A549 (cell line): ENCODE results near the gene GALNT18. TPM values are rescaled to one million over a fixed set of nuclear protein-coding genes. Genes with fewer than 3 reads are reported as not detected.

Experiments
- ATAC-seq, 2 experiments: fragments of 200-7000 bp in 1 of 2; fragments of >200 bp in 1 of 2; cut with Nextera tagmentation in 1 of 2; cut with Tn5 transposase in 1 of 2; 3 replicates each; pipeline versions ENCODE4 v1.8.0 to v1.9.1; 2018 to 2020; ENCODE audit warnings: mild to moderate bottlenecking in 1 of 2, moderate library complexity in 1 of 2
- CTCF ChIA-PET: fragments of 300-600 bp; sonication (Branson Sonifier 250); formaldehyde crosslinking; extraction: SDS; loops from one replicate; lab custom pipeline; 2021; ENCODE audit warnings: antibody characterized with exemption, inconsistent platforms; lab: Yijun Ruan, JAX
- POLR2A ChIA-PET: fragments of 350-600 bp; formaldehyde crosslinking; extraction: SDS; loops from one replicate; lab custom pipeline; 2021; ENCODE audit warnings: antibody characterized with exemption, inconsistent platforms; lab: Yijun Ruan, JAX
- DNase-seq, 2 experiments: peaks; one replicate each; pipeline versions ENCODE4 v3.0.0 to v3.0.0-alpha.2; 2011 to 2016; ENCODE audit warnings: low read depth in 1 of 2, low spot score in 1 of 2
- FAIRE-seq: peaks from 2 replicates; lab custom pipeline; 2011; peaks lifted over from hg19 to GRCh38; lab: Jason Lieb, UNC
- H3K27ac ChIP-seq, 2 experiments: fragments of >200 bp; sonication (Bioruptor Twin); formaldehyde crosslinking; 3 replicates each; pipeline ENCODE4 v1.5.1; 2016 to 2017
- H3K4me1 ChIP-seq: fragments of >200 bp; sonication (Bioruptor Twin); formaldehyde crosslinking; 3 replicates; pipeline ENCODE4 v1.6.1; 2016
- H3K4me2 ChIP-seq: fragments of >200 bp; sonication (Bioruptor Twin); formaldehyde crosslinking; 3 replicates; pipeline ENCODE4 v1.6.1; 2016
- H3K4me3 ChIP-seq: fragments of >200 bp; sonication (Bioruptor Twin); formaldehyde crosslinking; 3 replicates; pipeline ENCODE4 v1.5.1; 2016
- H3K9me3 ChIP-seq: fragments of >200 bp; sonication (Bioruptor Twin); formaldehyde crosslinking; 3 replicates; pipeline ENCODE4 v1.6.1; 2016
- CBX2 ChIP-seq: fragments of 200-600 bp; sonication (generic); IDR thresholded peaks from 2 replicates; pipeline ENCODE4 v1.6.1; 2016; ENCODE audit warnings: low read depth, mild to moderate bottlenecking, borderline replicate concordance
- CBX8 ChIP-seq: fragments of 200-600 bp; sonication (generic); IDR thresholded peaks from 2 replicates; pipeline ENCODE4 v1.6.1; 2016
- CHD4 ChIP-seq: fragments of 200-600 bp; sonication (generic); IDR thresholded peaks from 2 replicates; pipeline ENCODE4 v1.6.1; 2016; ENCODE audit warnings: antibody characterized with exemption, mild to moderate bottlenecking, borderline replicate concordance
- ESRRA ChIP-seq: fragments of 150-350 bp; IDR thresholded peaks from 2 replicates; pipeline ENCODE4 v1.6.1; 2014; ENCODE audit warnings: mild to moderate bottlenecking, low read length, borderline replicate concordance
- FOSB ChIP-seq: fragments of 250-450 bp; sonication (Bioruptor Pico); IDR thresholded peaks from 2 replicates; pipeline ENCODE4 v1.5.0; 2020; ENCODE audit warnings: mild to moderate bottlenecking, moderate library complexity
- GATA3 ChIP-seq: IDR thresholded peaks from 2 replicates; pipeline ENCODE4 v1.6.1; 2012; ENCODE audit warnings: borderline replicate concordance
- HEYL ChIP-seq: fragments of 250-450 bp; sonication (Bioruptor Pico); IDR thresholded peaks from 2 replicates; pipeline ENCODE4 v1.8.0; 2021; ENCODE audit warnings: mild to moderate bottlenecking, moderate library complexity
- HOXB13 ChIP-seq: fragments of 250-450 bp; sonication (Bioruptor Pico); IDR thresholded peaks from 2 replicates; pipeline ENCODE4 v1.5.0; 2020; ENCODE audit warnings: low read depth, mild to moderate bottlenecking, moderate library complexity
- KDM1A ChIP-seq: fragments of 200-600 bp; sonication (generic); IDR thresholded peaks from 2 replicates; pipeline ENCODE4 v1.6.1; 2016; ENCODE audit warnings: low read depth, mild to moderate bottlenecking
- MAFK ChIP-seq: fragments of 450-650 bp; IDR thresholded peaks from 2 replicates; pipeline ENCODE4 v1.6.1; 2014; ENCODE audit not compliant: partially characterized antibody
- MYC ChIP-seq: IDR thresholded peaks from 2 replicates; pipeline ENCODE4 v1.6.1; 2012; ENCODE audit warnings: mild to moderate bottlenecking, inconsistent platforms, low read length, improper control_type of control experiment, borderline replicate concordance
- PHF8 ChIP-seq: fragments of 200-600 bp; sonication (generic); IDR thresholded peaks from 2 replicates; pipeline ENCODE4 v1.6.1; 2016; ENCODE audit warnings: low read depth, mild to moderate bottlenecking, antibody characterized with exemption, moderate library complexity, borderline replicate concordance
- POLR2AphosphoS2 ChIP-seq: conservative IDR thresholded peaks from 2 replicates; pipeline ENCODE4 v1.6.1; 2012; ENCODE audit warnings: low read length, improper control_type of control experiment, inconsistent platforms
- RAD21 ChIP-seq, 2 experiments: fragments of >200 bp in 1 of 2; sonication (Bioruptor Twin) in 1 of 2; formaldehyde crosslinking in 1 of 2; IDR thresholded peaks in 1 of 2; conservative IDR thresholded peaks in 1 of 2; 2 replicates in 1 of 2; 3 replicates in 1 of 2; pipeline ENCODE4 v1.6.1; 2012 to 2018; ENCODE audit warnings: inconsistent platforms in 1 of 2
- RARB ChIP-seq: fragments of 250-450 bp; sonication (Bioruptor Pico); IDR thresholded peaks from 2 replicates; pipeline ENCODE4 v1.8.0; 2021; ENCODE audit warnings: mild to moderate bottlenecking, moderate library complexity
- RCOR1 ChIP-seq: fragments of 150-350 bp; IDR thresholded peaks from 2 replicates; pipeline ENCODE4 v1.6.1; 2014; ENCODE audit warnings: antibody characterized with exemption, low read length, low read depth
- RFX5 ChIP-seq: fragments of 450-650 bp; IDR thresholded peaks from 2 replicates; pipeline ENCODE4 v1.7.1; 2014; ENCODE audit warnings: antibody characterized with exemption, mild to moderate bottlenecking, moderate library complexity
- SMC3 ChIP-seq: fragments of >200 bp; sonication (Bioruptor Twin); formaldehyde crosslinking; IDR thresholded peaks from 3 replicates; pipeline ENCODE4 v1.6.1; 2018; ENCODE audit warnings: inconsistent platforms
- TFCP2L1 ChIP-seq: fragments of 250-450 bp; sonication (Bioruptor Pico); IDR thresholded peaks from 2 replicates; pipeline ENCODE4 v1.5.0; 2021; ENCODE audit warnings: mild to moderate bottlenecking
- TP53 ChIP-seq: fragments of 250-450 bp; sonication (Bioruptor Pico); IDR thresholded peaks from 2 replicates; pipeline ENCODE4 v1.5.0; 2021; ENCODE audit warnings: mild to moderate bottlenecking, moderate library complexity
- ZC3H11A ChIP-seq: fragments of 450-650 bp; IDR thresholded peaks from 2 replicates; pipeline ENCODE4 v1.6.1; 2014; ENCODE audit warnings: antibody characterized with exemption, mild to moderate bottlenecking
- ZFP36 ChIP-seq: fragments of 450-650 bp; IDR thresholded peaks from 2 replicates; pipeline ENCODE4 v1.6.1; 2014; ENCODE audit warnings: borderline replicate concordance; ENCODE audit not compliant: partially characterized antibody
- ZNF302 ChIP-seq: fragments of 250-450 bp; sonication (Bioruptor Pico); IDR thresholded peaks from 2 replicates; pipeline ENCODE4 v1.9.0; 2021; ENCODE audit warnings: inconsistent platforms, mild to moderate bottlenecking, moderate library complexity
- WGBS: methylation state at CpG from one replicate; pipeline ENCODE4 v1.1.6; 2017; ENCODE audit errors: missing lambda C conversion rate; 5-methylcytosine and 5-hydroxymethylcytosine counted together
- polyA plus RNA-seq, 4 experiments: library from polyadenylated mRNA; depleted of rRNA in 3 of 4; stranded (reverse); fragments of >200 nt; fragmentation: RNase III in 1 of 4; extraction: RNeasy Plus Mini Kit Qiagen cat#74134 plus additional on column Dnase treatment in 1 of 4; gene quantifications; 2 replicates in 3 of 4; 3 replicates in 1 of 4; pipeline ENCODE4 v1.2.3, GENCODE V29; 2011 to 2017
- TF ChIP-seq, protein P1 (sequence below): fragments of >200 bp; sonication (Bioruptor Twin); formaldehyde crosslinking; IDR thresholded peaks from 3 replicates; pipeline ENCODE4 v1.5.1; 2016
- TF ChIP-seq, protein P2 (sequence below): fragments of 200-600 bp; sonication (generic); IDR thresholded peaks from 2 replicates; pipeline ENCODE4 v1.6.1; 2016; ENCODE audit warnings: antibody characterized with exemption, mild to moderate bottlenecking, moderate library complexity
- TF ChIP-seq, protein P3 (sequence below): IDR thresholded peaks from 2 replicates; pipeline ENCODE4 v1.6.1; 2012; ENCODE audit warnings: low read depth, borderline replicate concordance
- TF ChIP-seq, protein P4 (sequence below): fragments of 250-450 bp; sonication (Bioruptor Pico); IDR thresholded peaks from 2 replicates; pipeline ENCODE4 v1.5.0; 2021; ENCODE audit warnings: mild to moderate bottlenecking, moderate library complexity, borderline replicate concordance
- TF ChIP-seq, protein P5 (sequence below): IDR thresholded peaks from 2 replicates; pipeline ENCODE4 v1.6.1; 2012
- TF ChIP-seq, protein P6 (sequence below): IDR thresholded peaks from 2 replicates; pipeline ENCODE4 v1.6.1; 2012
- TF ChIP-seq, protein P7 (sequence below): fragments of 450-650 bp; IDR thresholded peaks from 2 replicates; pipeline ENCODE4 v1.6.1; 2014; ENCODE audit warnings: antibody characterized with exemption

GALNT18 gene
- polyA plus RNA-seq, 2 of the 4 experiments (the other 2 are of a cell fraction) = 6.7 to 16.1 TPM

DNA sequence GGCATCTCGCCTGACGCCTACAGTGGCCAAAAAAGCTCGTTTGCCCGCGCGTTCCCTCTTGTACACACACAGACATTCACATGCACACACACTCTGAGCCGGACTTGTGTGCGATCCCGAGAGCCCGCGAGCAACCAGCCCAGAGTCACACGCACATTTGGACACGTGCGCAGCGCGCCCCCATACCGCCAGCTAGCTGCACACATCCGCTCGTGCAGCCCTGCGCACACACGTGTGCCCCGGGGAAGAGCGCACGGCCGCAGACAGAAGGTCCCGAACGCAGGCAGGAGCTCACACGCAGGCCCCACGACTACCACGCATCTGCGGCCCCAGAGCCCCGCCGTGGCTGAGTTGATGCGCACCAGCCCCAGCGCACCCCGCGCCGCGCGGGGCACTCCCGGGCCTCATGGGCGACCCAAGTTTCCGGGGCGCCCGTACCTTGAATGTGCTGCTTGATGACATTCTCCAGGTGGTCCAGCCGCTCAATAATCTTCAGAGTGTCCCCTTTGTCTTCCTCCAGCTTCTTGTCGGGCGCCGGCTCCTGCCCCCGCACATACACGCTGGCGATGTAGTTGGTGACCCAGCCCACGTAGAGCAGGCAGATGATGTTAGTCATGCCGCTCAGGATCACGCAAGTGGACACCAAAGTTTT, 758 bp downstream of the GALNT18 start:
- Histone ChIP-seq H3K27ac (peak overlapping the region; percentile 60 to 83), H3K4me1 (peaks cover 27% of the 10 kb centered on the region), H3K9me3 (no peaks in the 10 kb centered on the region), H3K4me3 (peak overlapping the region; percentile 56), H3K4me2 (peak overlapping the region; percentile 100)
- DNase-seq (peak; percentile 21 to 42), ATAC-seq (peak; percentile 24 to 32; a peak in 5 of 6 replicates), FAIRE-seq (no peak)
- 0% methylated on average over 30 of the region's 55 CpGs for WGBS
- POLR2A ChIA-PET = interaction anchor here (0.8 to 2.7 kb wide), 8 partner anchors 12 to 870 kb away, joined by 3 to 20 read pairs (median 4); partner anchors contain the start of genes CTR9 and EIF4G2
- CTCF ChIA-PET = interaction anchor here (0.9 to 5.1 kb wide), 13 partner anchors 11 to 688 kb away, joined by 3 to 34 read pairs (median 4); no protein-coding TSS in a partner anchor
- TF ChIP-seq, protein P1, sequence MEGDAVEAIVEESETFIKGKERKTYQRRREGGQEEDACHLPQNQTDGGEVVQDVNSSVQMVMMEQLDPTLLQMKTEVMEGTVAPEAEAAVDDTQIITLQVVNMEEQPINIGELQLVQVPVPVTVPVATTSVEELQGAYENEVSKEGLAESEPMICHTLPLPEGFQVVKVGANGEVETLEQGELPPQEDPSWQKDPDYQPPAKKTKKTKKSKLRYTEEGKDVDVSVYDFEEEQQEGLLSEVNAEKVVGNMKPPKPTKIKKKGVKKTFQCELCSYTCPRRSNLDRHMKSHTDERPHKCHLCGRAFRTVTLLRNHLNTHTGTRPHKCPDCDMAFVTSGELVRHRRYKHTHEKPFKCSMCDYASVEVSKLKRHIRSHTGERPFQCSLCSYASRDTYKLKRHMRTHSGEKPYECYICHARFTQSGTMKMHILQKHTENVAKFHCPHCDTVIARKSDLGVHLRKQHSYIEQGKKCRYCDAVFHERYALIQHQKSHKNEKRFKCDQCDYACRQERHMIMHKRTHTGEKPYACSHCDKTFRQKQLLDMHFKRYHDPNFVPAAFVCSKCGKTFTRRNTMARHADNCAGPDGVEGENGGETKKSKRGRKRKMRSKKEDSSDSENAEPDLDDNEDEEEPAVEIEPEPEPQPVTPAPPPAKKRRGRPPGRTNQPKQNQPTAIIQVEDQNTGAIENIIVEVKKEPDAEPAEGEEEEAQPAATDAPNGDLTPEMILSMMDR = 0 out of 3 replicates have a peak, but pooled peaks have one; percentile 11
- TF ChIP-seq, protein P2, sequence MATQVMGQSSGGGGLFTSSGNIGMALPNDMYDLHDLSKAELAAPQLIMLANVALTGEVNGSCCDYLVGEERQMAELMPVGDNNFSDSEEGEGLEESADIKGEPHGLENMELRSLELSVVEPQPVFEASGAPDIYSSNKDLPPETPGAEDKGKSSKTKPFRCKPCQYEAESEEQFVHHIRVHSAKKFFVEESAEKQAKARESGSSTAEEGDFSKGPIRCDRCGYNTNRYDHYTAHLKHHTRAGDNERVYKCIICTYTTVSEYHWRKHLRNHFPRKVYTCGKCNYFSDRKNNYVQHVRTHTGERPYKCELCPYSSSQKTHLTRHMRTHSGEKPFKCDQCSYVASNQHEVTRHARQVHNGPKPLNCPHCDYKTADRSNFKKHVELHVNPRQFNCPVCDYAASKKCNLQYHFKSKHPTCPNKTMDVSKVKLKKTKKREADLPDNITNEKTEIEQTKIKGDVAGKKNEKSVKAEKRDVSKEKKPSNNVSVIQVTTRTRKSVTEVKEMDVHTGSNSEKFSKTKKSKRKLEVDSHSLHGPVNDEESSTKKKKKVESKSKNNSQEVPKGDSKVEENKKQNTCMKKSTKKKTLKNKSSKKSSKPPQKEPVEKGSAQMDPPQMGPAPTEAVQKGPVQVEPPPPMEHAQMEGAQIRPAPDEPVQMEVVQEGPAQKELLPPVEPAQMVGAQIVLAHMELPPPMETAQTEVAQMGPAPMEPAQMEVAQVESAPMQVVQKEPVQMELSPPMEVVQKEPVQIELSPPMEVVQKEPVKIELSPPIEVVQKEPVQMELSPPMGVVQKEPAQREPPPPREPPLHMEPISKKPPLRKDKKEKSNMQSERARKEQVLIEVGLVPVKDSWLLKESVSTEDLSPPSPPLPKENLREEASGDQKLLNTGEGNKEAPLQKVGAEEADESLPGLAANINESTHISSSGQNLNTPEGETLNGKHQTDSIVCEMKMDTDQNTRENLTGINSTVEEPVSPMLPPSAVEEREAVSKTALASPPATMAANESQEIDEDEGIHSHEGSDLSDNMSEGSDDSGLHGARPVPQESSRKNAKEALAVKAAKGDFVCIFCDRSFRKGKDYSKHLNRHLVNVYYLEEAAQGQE = no peak
- TF ChIP-seq, protein P3, sequence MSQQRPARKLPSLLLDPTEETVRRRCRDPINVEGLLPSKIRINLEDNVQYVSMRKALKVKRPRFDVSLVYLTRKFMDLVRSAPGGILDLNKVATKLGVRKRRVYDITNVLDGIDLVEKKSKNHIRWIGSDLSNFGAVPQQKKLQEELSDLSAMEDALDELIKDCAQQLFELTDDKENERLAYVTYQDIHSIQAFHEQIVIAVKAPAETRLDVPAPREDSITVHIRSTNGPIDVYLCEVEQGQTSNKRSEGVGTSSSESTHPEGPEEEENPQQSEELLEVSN = peak; percentile 80
- TF ChIP-seq CBX2 (no peak), TP53 (CRISPR knock-in tag) (no peak), ZFP36 (no peak), ZNF302 (no peak), RAD21 (conservative IDR thresholded peaks at IDR 0.05 in 1 of 2, IDR thresholded peaks at IDR 0.05 in 1 of 2) (peak; percentile 16 to 18; a peak in 2 of 5 replicates), FOSB (CRISPR knock-in tag) (no peak), HOXB13 (CRISPR knock-in tag) (no peak), RARB (no peak), HEYL (CRISPR knock-in tag) (no peak), CHD4 (no peak), CBX8 (no peak), POLR2AphosphoS2 (no peak), MYC (no peak), GATA3 (no peak), ZC3H11A (no peak), RFX5 (no peak), MAFK (no peak), SMC3 (peak; percentile 19; the same call in 1 of the 3 replicates), TFCP2L1 (no peak), PHF8 (no peak), RCOR1 (no peak), KDM1A (no peak), ESRRA (no peak)
- TF ChIP-seq, protein P4, sequence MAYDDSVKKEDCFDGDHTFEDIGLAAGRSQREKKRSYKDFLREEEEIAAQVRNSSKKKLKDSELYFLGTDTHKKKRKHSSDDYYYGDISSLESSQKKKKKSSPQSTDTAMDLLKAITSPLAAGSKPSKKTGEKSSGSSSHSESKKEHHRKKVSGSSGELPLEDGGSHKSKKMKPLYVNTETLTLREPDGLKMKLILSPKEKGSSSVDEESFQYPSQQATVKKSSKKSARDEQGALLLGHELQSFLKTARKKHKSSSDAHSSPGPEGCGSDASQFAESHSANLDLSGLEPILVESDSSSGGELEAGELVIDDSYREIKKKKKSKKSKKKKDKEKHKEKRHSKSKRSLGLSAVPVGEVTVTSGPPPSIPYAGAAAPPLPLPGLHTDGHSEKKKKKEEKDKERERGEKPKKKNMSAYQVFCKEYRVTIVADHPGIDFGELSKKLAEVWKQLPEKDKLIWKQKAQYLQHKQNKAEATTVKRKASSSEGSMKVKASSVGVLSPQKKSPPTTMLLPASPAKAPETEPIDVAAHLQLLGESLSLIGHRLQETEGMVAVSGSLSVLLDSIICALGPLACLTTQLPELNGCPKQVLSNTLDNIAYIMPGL (CRISPR knock-in tag) = no peak
- TF ChIP-seq, protein P5, sequence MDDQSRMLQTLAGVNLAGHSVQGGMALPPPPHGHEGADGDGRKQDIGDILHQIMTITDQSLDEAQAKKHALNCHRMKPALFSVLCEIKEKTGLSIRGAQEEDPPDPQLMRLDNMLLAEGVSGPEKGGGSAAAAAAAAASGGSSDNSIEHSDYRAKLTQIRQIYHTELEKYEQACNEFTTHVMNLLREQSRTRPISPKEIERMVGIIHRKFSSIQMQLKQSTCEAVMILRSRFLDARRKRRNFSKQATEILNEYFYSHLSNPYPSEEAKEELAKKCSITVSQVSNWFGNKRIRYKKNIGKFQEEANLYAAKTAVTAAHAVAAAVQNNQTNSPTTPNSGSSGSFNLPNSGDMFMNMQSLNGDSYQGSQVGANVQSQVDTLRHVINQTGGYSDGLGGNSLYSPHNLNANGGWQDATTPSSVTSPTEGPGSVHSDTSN = no peak
- TF ChIP-seq, protein P6, sequence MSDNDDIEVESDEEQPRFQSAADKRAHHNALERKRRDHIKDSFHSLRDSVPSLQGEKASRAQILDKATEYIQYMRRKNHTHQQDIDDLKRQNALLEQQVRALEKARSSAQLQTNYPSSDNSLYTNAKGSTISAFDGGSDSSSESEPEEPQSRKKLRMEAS = peak; percentile 96
- TF ChIP-seq, protein P7, sequence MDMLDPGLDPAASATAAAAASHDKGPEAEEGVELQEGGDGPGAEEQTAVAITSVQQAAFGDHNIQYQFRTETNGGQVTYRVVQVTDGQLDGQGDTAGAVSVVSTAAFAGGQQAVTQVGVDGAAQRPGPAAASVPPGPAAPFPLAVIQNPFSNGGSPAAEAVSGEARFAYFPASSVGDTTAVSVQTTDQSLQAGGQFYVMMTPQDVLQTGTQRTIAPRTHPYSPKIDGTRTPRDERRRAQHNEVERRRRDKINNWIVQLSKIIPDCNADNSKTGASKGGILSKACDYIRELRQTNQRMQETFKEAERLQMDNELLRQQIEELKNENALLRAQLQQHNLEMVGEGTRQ = peak; percentile 54; the same call in 1 of the 2 replicates
